SJCRH30 (cell line): ENCODE results near the gene RAC3. TPM values are rescaled to one million over a fixed set of nuclear protein-coding genes. Genes with fewer than 3 reads are reported as not detected.

Experiments
- DNase-seq, 2 experiments: peaks; one replicate each; pipeline ENCODE4 v3.0.0-alpha.2; 2015 to 2020
- H3K27ac ChIP-seq: fragments of 250-450 bp; sonication (Bioruptor Pico); 2 replicates; pipeline ENCODE4 v1.5.1; 2020; ENCODE audit warnings: mild to moderate bottlenecking, moderate library complexity
- H3K27me3 ChIP-seq: fragments of 250-450 bp; sonication (Bioruptor Pico); 2 replicates; pipeline ENCODE4 v1.5.1; 2020; ENCODE audit warnings: mild to moderate bottlenecking, moderate library complexity
- H3K36me3 ChIP-seq: fragments of 250-450 bp; sonication (Bioruptor Pico); 2 replicates; pipeline ENCODE4 v1.5.1; 2020; ENCODE audit warnings: mild to moderate bottlenecking, moderate library complexity
- H3K4me1 ChIP-seq: fragments of 250-450 bp; sonication (Bioruptor Pico); 2 replicates; pipeline ENCODE4 v1.5.1; 2020; ENCODE audit warnings: mild to moderate bottlenecking, moderate library complexity
- H3K4me3 ChIP-seq: fragments of 250-450 bp; sonication (Bioruptor Pico); 2 replicates; pipeline ENCODE4 v1.5.1; 2020; ENCODE audit warnings: mild to moderate bottlenecking, moderate library complexity
- H3K9me3 ChIP-seq: fragments of 250-450 bp; sonication (Bioruptor Pico); replicated peaks from 2 replicates; pipeline ENCODE4 v1.5.1; 2020; ENCODE audit warnings: mild to moderate bottlenecking, moderate library complexity
- total RNA-seq: library from RNA; depleted of rRNA; stranded (reverse); fragments of >200 nt; shearing (Covaris generic); gene quantifications from 2 replicates; pipeline ENCODE4 v1.2.3, GENCODE V29; 2014; rRNA removed

RAC3 gene
- total RNA-seq, 1 experiment from 2014 or later: 17.9 TPM

- Histone ChIP-seq H3K27me3 (no peaks in the 10 kb centered on the region), H3K9me3 (no peaks in the 10 kb centered on the region), H3K4me1 (no peaks in the 10 kb centered on the region), H3K27ac (no peak overlapping the region), H3K36me3 (peaks cover 69% of the 10 kb centered on the region), H3K4me3 (no peak overlapping the region)
- no peak for DNase-seq
Observed at GRCh38 chr17:82080048-82080788, 48.7 kb downstream of the RAC3 start.

GRCh38 chr17:82080789-82081464 is 49.4 kb downstream of the RAC3 start:
- Histone ChIP-seq H3K27me3 (no peaks in the 10 kb centered on the region), H3K9me3 (no peaks in the 10 kb centered on the region), H3K36me3 (peaks cover 76% of the 10 kb centered on the region), H3K27ac (no peak overlapping the region), H3K4me1 (no peaks in the 10 kb centered on the region), H3K4me3 (no peak overlapping the region)
- DNase-seq: no peak

GRCh38 chr17:82081546-82081945 is 50.1 kb downstream of the RAC3 start:
- Histone ChIP-seq H3K27ac (no peak overlapping the region), H3K4me3 (no peak overlapping the region), H3K4me1 (no peaks in the 10 kb centered on the region), H3K36me3 (peaks cover 82% of the 10 kb centered on the region), H3K27me3 (no peaks in the 10 kb centered on the region), H3K9me3 (no peaks in the 10 kb centered on the region)
- DNase-seq: no peak

- Histone ChIP-seq H3K27ac (no peak overlapping the region), H3K4me1 (no peaks in the 10 kb centered on the region), H3K9me3 (no peaks in the 10 kb centered on the region), H3K27me3 (no peaks in the 10 kb centered on the region), H3K36me3 (peaks cover 86% of the 10 kb centered on the region), H3K4me3 (no peak overlapping the region)
- no peak for DNase-seq
Observed at GRCh38 chr17:82081966-82082365, 50.5 kb downstream of the RAC3 start.

- Histone ChIP-seq H3K27ac (no peak overlapping the region), H3K9me3 (no peaks in the 10 kb centered on the region), H3K4me1 (no peaks in the 10 kb centered on the region), H3K27me3 (no peaks in the 10 kb centered on the region), H3K4me3 (no peak overlapping the region), H3K36me3 (peaks cover 91% of the 10 kb centered on the region)
- no peak for DNase-seq
Observed at GRCh38 chr17:82082456-82082855, 51.0 kb downstream of the RAC3 start.

GRCh38 chr17:82083009-82083408 is 51.5 kb downstream of the RAC3 start:
- Histone ChIP-seq H3K9me3 (no peaks in the 10 kb centered on the region), H3K4me1 (no peaks in the 10 kb centered on the region), H3K36me3 (peaks cover 94% of the 10 kb centered on the region), H3K27ac (no peak overlapping the region), H3K27me3 (no peaks in the 10 kb centered on the region), H3K4me3 (no peak overlapping the region)
- no peak for DNase-seq

Other genes with a start within 250 kb of the RAC3 start
- 0.04 TPM in 1 of 2 replicates, not detected in the other for gene GCGR, start 227.5 kb upstream of the RAC3 start, total RNA-seq
- gene MCRIP1, start 198.4 kb upstream of the RAC3 start, total RNA-seq: 130 and 146 TPM in 2 replicates
- gene PPP1R27, start 196.6 kb upstream of the RAC3 start, total RNA-seq: not detected in 2 replicates
- 558 and 620 TPM in 2 replicates for gene P4HB, start 171.1 kb upstream of the RAC3 start, total RNA-seq
- gene ARHGDIA, start 160.3 kb upstream of the RAC3 start, total RNA-seq: 201 and 216 TPM in 2 replicates
- gene ALYREF, start 140.1 kb upstream of the RAC3 start, total RNA-seq: 512 and 516 TPM in 2 replicates
- 266 and 312 TPM in 2 replicates for gene ANAPC11, start 140.0 kb upstream of the RAC3 start, total RNA-seq
- 3.8 and 4.9 TPM in 2 replicates for gene NPB, start 129.4 kb upstream of the RAC3 start, total RNA-seq
- gene PCYT2, start 120.3 kb upstream of the RAC3 start, total RNA-seq: 30.2 and 33.0 TPM in 2 replicates
- 20.1 and 23.5 TPM in 2 replicates for gene SIRT7, start 113.5 kb upstream of the RAC3 start, total RNA-seq
- 27.3 and 29.0 TPM in 2 replicates for gene MAFG, start 103.9 kb upstream of the RAC3 start, total RNA-seq
- gene PYCR1, start 94.4 kb upstream of the RAC3 start, total RNA-seq: 152 and 159 TPM in 2 replicates
- gene MYADML2, start 84.4 kb upstream of the RAC3 start, total RNA-seq: 0.81 and 0.85 TPM in 2 replicates
- gene NOTUM, start 70.5 kb upstream of the RAC3 start, total RNA-seq: 1.8 and 3.3 TPM in 2 replicates
- gene ASPSCR1, start 54.0 kb upstream of the RAC3 start, total RNA-seq: 40.6 and 42.6 TPM in 2 replicates
- 116 and 136 TPM in 2 replicates for gene CENPX, start 8.8 kb upstream of the RAC3 start, total RNA-seq
- gene LRRC45, start 8.4 kb upstream of the RAC3 start, total RNA-seq: 17.3 and 21.3 TPM in 2 replicates
- gene DCXR, start 6.0 kb downstream of the RAC3 start, total RNA-seq: 110 and 112 TPM in 2 replicates
- gene RFNG, start 20.1 kb downstream of the RAC3 start, total RNA-seq: 21.8 and 26.5 TPM in 2 replicates
- gene GPS1, start 20.2 kb downstream of the RAC3 start, total RNA-seq: 168 and 176 TPM in 2 replicates
- gene DUS1L, start 34.1 kb downstream of the RAC3 start, total RNA-seq: 112 and 126 TPM in 2 replicates
- 141 and 151 TPM in 2 replicates for gene FASN, start 66.6 kb downstream of the RAC3 start, total RNA-seq
- 23.5 and 24.6 TPM in 2 replicates for gene CCDC57, start 181.2 kb downstream of the RAC3 start, total RNA-seq
- 11.0 and 13.2 TPM in 2 replicates for gene SLC16A3, start 197.4 kb downstream of the RAC3 start, total RNA-seq
- gene CSNK1D, start 242.0 kb downstream of the RAC3 start, total RNA-seq: 70.5 and 88.7 TPM in 2 replicates